Tibial nerve (tissue), 4 donors: ENCODE data around the gene VENTX.

ENCODE experiments used
- EP300 ChIP-seq, 2 donors: sonication (generic); formaldehyde crosslinking; IDR thresholded peaks; one replicate each; pipeline ENCODE4 v1.6.1; 2017; ENCODE audit warnings: antibody characterized with exemption in 2 of 2, mild to moderate bottlenecking in 1 of 2
- TF ChIP-seq, protein P1 (sequence below), 5 experiments: fragments of 200-600 bp in 3 of 5; fragments of 450-650 bp in 2 of 5; sonication (generic) in 3 of 5; IDR thresholded peaks; one replicate each; pipeline ENCODE4 v1.5.1; 2016 to 2019; ENCODE audit warnings: antibody characterized with exemption in 5 of 5, mild to moderate bottlenecking in 3 of 5, moderate library complexity in 2 of 5

DNA sequence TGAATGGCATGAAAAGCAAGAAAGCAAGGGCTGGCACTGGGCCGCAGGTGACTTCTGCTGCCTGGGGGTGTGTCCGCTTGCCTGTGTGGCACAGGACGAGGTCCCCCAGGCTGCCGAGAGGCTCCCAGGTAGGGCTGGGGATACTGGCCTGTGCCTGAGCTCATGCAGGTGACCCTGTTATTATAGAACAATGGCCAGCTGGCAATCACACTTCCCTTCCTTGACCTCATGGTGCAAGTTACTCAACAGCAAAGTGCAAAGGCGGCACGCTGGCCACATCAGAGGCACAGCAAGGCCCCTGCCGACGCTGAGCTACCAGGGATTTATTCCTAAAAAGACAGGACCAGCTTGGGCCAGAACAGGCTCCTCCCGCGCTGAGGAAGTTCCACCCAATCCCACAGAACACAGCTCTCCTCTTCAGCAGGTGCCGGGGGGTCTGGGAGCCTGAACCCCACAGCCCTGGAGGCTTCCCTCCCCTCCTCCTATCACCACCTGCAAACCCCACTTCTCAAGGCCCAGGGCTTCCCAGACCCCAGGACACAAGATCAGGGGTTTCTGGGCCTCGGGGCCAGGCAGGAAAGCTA, 40.4 kb downstream of the VENTX start:
- TF ChIP-seq, protein P1, sequence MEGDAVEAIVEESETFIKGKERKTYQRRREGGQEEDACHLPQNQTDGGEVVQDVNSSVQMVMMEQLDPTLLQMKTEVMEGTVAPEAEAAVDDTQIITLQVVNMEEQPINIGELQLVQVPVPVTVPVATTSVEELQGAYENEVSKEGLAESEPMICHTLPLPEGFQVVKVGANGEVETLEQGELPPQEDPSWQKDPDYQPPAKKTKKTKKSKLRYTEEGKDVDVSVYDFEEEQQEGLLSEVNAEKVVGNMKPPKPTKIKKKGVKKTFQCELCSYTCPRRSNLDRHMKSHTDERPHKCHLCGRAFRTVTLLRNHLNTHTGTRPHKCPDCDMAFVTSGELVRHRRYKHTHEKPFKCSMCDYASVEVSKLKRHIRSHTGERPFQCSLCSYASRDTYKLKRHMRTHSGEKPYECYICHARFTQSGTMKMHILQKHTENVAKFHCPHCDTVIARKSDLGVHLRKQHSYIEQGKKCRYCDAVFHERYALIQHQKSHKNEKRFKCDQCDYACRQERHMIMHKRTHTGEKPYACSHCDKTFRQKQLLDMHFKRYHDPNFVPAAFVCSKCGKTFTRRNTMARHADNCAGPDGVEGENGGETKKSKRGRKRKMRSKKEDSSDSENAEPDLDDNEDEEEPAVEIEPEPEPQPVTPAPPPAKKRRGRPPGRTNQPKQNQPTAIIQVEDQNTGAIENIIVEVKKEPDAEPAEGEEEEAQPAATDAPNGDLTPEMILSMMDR (IDR thresholded peaks at IDR 0.05), result no peak
- TF ChIP-seq EP300 (IDR thresholded peaks at IDR 0.05), result no peak
